ENCODE measurements around the gene HOXB6.

HOXB6 gene

DNA sequence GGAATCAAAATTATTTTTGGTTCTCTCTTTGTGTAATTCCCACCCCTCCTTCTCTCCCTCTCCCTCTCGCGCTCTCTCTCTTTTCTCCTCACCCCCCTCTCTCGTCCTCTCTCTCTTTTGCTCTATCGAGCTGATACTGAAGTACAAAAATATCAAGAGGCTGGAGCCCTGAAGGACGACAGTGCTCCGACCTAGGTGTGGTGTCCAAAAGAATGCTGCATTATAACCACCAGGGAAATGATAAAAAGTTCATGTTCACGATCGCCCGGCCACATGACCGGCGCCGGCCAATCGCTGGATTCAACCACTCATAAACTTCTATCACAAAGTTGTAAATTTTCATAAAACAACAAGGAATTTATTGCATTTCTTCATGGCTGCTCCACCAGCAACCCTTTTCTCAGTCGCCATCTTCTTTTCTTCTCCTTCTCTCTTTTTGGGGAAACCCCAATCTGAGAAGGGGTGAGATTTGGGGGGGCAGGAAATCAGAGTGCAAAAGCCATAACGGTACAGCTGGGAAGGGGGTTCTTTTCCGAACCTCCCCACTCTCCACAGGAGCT lies at the start of gene HOXB6:
Gene HOXB6, minus strand, starts transcription at position 217 of the 560 bp plus-strand sequence. CDS start 6,836 bp downstream, outside the sequence.
- peaks cover 88% of the 10 kb centered on the region for H3K27me3 Mint-ChIP-seq (ENCODE audit: low read depth)
- no peak within 1 kb of the TSS for H3K4me3 Mint-ChIP-seq
- peaks cover 10% of the 10 kb centered on the region for H3K4me1 Mint-ChIP-seq (ENCODE audit: low read depth)
- H3K36me3 Mint-ChIP-seq (ENCODE audit: low read depth), result no peaks in the 10 kb centered on the region
- H3K9me3 Mint-ChIP-seq, result no peaks in the 10 kb centered on the region
- DNase-seq (ENCODE audit: low spot score), result no peak
- H3K27ac Mint-ChIP-seq, result no peak within 1 kb of the TSS

DNA sequence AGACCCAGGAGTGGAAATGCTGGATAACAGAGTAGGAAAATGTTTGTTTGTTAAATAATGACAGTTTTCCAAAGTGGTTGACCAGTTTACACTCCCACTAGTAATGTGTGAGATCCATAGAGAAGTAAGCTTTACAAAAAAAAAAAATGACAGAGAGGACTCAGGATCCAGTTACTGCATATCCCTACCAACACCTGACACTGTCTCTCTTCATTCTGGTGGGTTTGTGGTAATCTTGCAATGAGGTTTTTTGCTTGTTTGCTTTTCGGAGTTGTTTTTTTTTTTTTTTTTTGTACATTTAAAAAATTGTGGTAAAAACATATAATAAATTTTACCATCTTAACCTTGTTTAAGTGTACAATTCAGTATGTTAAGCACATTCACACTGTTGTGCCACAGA lies 45.0 kb upstream of the HOXB6 start:
- Mint-ChIP-seq H3K4me1 (ENCODE audit: low read depth) (peaks cover 6% of the 10 kb centered on the region), H3K36me3 (ENCODE audit: low read depth) (no peaks in the 10 kb centered on the region), H3K27me3 (ENCODE audit: low read depth) (peaks cover 65% of the 10 kb centered on the region), H3K27ac (no peak overlapping the region), H3K4me3 (no peak overlapping the region), H3K9me3 (no peaks in the 10 kb centered on the region)
- DNase-seq (ENCODE audit: low spot score), result no peak

DNA sequence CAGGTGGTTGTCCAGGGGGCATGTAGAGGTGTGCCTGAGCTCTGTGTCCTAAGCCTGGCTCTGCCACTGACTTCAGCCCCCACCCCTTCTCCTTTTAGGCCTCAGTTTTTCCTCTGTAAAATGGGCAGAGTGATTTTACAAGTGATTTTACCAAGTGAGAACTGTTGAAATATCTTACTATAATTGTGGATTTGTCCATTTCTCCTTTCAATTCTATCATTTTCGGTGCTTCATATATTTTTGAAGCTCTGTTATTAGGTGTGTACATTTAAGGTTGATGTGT lies 43.1 kb upstream of the HOXB6 start:
- H3K36me3 Mint-ChIP-seq (ENCODE audit: low read depth), result no peaks in the 10 kb centered on the region

DNA sequence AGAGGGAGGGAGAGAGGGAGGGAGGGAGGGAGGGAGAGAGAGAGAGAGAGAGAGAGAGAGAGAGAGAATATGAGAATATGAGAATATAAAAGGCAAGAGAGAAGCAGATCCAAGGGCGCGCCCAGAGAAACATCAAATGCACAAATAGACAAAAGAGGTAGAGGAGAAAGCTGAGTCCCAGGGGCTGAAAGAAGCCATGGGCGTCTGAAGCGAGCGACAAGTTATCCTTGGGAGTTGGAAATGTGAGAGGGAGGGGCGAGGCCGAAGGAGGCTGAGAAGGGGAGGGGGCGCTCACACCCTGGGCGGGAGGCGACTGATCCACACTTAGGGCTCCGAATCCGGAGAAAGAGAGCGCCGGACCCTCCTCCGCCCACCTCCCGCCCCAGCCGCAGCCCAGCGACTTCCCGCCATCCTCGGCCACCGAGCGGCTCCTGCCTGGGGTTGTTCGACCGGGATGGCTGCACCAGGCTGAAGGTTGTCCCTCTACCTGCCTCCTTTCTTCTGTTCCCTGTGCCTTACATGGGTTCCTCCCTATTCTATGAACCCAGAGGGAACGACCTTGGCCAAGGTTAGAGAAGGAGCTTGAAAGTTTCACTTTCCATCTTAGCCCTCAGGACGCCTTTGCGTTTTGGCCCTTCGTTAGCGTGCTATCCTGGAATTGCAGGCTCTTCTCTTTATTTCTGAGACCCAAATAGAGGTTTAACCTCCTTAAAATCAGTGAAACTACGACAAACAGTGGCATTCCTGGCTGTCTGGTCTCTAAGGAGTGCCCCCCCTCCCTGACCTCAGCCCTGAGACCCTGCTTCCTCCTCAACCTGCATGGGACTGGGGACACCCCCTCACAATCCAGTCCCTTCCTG lies 42.5 kb upstream of the HOXB6 start:
- Mint-ChIP-seq H3K4me1 (ENCODE audit: low read depth) (peaks cover 6% of the 10 kb centered on the region), H3K9me3 (no peaks in the 10 kb centered on the region), H3K4me3 (peak overlapping the region; percentile 81), H3K27me3 (ENCODE audit: low read depth) (peaks cover 80% of the 10 kb centered on the region), H3K27ac (no peak overlapping the region), H3K36me3 (ENCODE audit: low read depth) (no peaks in the 10 kb centered on the region)
- no peak for DNase-seq (ENCODE audit: low spot score)

More for the DNA sequence above, 43.1 kb upstream of the HOXB6 start:
- H3K27ac Mint-ChIP-seq, result no peak overlapping the region
- peaks cover 78% of the 10 kb centered on the region for H3K27me3 Mint-ChIP-seq (ENCODE audit: low read depth)
- DNase-seq (ENCODE audit: low spot score), result no peak
- H3K9me3 Mint-ChIP-seq, result no peaks in the 10 kb centered on the region
- H3K4me1 Mint-ChIP-seq (ENCODE audit: low read depth), result peaks cover 6% of the 10 kb centered on the region
- peak overlapping the region; percentile 81 for H3K4me3 Mint-ChIP-seq

DNA sequence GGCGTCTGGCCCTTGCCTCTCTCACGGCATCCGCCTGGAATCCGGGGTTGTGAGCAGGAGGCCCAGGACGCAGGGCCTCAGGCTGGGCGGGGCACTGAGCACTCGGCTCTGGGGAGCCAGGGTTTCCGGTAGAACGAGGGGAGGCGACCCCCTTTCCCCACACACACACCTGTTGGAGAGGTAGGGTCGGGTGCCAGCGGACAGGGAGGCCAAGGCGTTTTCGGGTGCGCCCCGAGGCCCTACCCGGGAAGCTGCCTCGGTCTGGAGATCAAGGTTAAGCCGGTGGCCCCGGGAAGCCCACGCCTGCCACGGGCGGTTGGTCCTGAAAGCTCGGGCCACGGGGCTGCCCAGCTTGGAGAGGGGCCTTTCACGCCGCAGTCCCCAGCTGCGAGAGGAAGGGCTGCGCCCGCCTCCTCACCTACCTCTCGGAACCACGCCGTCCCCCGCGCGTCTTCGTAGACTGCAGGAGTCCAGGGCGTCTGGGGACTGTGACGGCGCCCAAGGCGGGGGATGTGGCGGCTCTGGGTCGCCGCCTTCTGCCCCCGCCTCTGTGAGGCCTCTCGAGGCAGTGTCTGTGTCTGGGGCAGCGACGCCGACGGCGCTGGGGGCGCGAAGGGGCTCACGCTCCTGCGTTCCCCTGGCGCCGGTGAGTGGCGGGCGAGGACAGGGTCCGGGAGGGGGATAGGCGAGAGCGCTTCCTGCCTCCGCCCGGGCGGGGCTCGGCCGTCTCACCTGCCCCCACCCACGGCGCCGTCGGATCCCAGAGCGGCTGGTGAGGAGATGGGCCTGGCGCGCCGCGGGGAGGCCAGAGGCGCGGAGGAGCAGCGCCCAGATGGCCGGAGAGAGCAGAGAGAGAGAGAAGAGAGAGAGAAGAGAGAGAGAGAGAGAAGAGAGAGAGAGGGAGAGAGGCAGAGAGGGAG lies 41.7 kb upstream of the HOXB6 start:
- H3K9me3 Mint-ChIP-seq, result no peaks in the 10 kb centered on the region
- H3K4me1 Mint-ChIP-seq (ENCODE audit: low read depth), result peaks cover 4% of the 10 kb centered on the region
- no peaks in the 10 kb centered on the region for H3K36me3 Mint-ChIP-seq (ENCODE audit: low read depth)
- H3K27ac Mint-ChIP-seq, result no peak overlapping the region
- H3K4me3 Mint-ChIP-seq, result peak overlapping the region; percentile 81
- peaks cover 85% of the 10 kb centered on the region for H3K27me3 Mint-ChIP-seq (ENCODE audit: low read depth)
- no peak for DNase-seq (ENCODE audit: low spot score)

DNA sequence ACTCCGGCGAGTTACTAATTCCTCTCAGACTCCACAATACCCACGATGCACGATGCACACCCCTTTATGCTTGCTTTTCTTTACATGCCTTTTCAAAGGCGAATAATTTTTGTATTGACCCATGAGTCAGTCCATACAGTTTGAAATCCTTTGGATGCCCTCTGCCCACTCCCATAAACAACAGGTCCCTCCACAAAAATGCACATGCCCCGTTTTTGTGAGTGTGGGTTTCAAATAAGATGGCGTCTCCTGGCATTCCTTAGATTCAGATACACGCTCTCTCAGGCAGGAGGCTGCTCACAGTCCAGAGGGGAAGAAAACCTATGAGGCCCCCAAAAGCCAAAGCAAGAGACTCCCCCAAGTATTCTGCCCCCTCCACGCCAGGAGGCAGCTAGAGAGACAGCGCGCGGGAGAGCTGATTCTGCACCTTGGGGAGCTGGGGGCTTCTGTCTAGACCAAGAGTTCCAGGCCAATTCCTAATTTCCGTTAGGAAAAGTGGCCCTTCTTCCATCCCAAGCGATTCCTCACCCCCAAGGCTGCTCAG lies 40.9 kb upstream of the HOXB6 start:
- H3K4me3 Mint-ChIP-seq, result peak overlapping the region; percentile 44
- H3K4me1 Mint-ChIP-seq (ENCODE audit: low read depth), result peaks cover 6% of the 10 kb centered on the region
- H3K9me3 Mint-ChIP-seq, result no peaks in the 10 kb centered on the region

DNA sequence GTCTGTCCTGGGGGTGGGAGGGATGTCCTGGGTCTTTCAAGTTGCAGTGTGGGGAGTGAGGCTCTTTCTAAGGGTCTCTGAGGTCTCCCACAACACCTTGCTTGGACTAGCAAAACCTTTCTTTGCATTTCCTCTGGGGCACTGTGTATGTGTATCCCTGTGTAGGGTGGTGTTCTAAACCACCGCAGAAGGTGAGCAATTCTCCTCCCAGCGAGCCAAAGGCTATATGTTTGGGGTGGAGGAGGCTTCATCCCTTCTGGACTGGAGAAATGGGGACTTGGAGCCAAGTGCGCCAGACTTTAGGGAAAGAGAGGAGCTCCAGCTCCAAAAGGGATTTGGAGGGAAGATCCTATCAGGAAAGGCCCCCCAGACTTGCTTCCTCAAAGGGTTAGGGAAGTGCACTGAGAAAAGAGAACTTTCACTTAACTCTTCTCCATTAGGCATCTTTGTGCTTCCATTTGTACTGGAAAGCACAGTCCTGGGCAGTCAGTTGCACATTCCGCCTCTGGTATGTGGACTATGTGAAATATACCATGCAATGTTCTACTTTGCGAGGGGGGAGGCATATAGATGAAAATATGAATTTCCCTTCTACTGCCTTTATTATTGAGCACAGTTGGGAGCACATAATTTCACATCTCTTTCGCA lies 40.2 kb upstream of the HOXB6 start:
- no peak overlapping the region for H3K4me3 Mint-ChIP-seq
- H3K27ac Mint-ChIP-seq, result no peak overlapping the region
- DNase-seq (ENCODE audit: low spot score), result no peak
- no peaks in the 10 kb centered on the region for H3K9me3 Mint-ChIP-seq
- H3K4me1 Mint-ChIP-seq (ENCODE audit: low read depth), result peaks cover 6% of the 10 kb centered on the region
- no peaks in the 10 kb centered on the region for H3K36me3 Mint-ChIP-seq (ENCODE audit: low read depth)
- H3K27me3 Mint-ChIP-seq (ENCODE audit: low read depth), result peaks cover 91% of the 10 kb centered on the region

More for the DNA sequence above, 40.9 kb upstream of the HOXB6 start:
- no peak for DNase-seq (ENCODE audit: low spot score)
- H3K27me3 Mint-ChIP-seq (ENCODE audit: low read depth), result peaks cover 90% of the 10 kb centered on the region
- H3K27ac Mint-ChIP-seq, result no peak overlapping the region
- H3K36me3 Mint-ChIP-seq (ENCODE audit: low read depth), result no peaks in the 10 kb centered on the region

DNA sequence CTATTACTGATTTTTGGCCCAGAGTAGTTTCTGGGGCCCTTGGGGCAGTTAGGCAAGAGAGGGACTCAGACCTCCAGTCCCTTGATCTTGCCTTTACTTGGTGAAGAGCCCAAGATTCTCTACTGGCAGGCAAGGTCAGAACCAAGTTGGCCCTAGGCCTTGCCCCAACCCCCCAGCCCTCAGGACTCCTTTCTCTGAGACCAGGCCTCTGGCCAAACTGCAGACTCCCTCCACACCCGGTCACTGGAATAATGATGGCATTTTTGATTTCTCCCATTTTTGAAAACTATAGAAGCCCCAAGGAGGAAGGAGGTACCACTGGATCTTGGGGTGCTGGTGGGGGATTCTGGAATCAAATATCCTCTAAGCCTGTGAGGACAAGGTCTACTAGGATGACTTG lies 39.4 kb upstream of the HOXB6 start:
- Mint-ChIP-seq H3K36me3 (ENCODE audit: low read depth) (no peaks in the 10 kb centered on the region), H3K27me3 (ENCODE audit: low read depth) (peaks cover 92% of the 10 kb centered on the region), H3K27ac (no peak overlapping the region), H3K9me3 (no peaks in the 10 kb centered on the region), H3K4me3 (no peak overlapping the region), H3K4me1 (ENCODE audit: low read depth) (peaks cover 6% of the 10 kb centered on the region)
- DNase-seq (ENCODE audit: low spot score), result no peak

DNA sequence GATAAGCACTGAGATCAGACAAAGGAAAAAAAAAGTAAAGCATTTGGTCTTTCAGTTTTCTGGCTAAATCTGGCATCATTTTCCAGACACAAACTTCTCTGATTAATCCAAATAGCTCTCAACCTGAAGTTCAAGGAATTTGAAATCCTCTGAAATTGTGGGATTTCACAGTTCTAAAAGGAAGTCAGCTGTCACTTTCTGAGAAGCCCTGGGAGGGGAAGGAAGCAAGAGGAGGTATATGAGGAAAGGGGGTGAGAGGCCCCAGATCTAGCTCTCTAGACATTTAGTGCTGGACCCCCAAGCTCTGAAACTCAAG lies 38.9 kb upstream of the HOXB6 start:
- no peaks in the 10 kb centered on the region for H3K9me3 Mint-ChIP-seq
- H3K27ac Mint-ChIP-seq, result no peak overlapping the region
- H3K36me3 Mint-ChIP-seq (ENCODE audit: low read depth), result no peaks in the 10 kb centered on the region
- H3K27me3 Mint-ChIP-seq (ENCODE audit: low read depth), result peaks cover 94% of the 10 kb centered on the region
- peaks cover 6% of the 10 kb centered on the region for H3K4me1 Mint-ChIP-seq (ENCODE audit: low read depth)
- DNase-seq (ENCODE audit: low spot score), result no peak
- H3K4me3 Mint-ChIP-seq, result no peak overlapping the region

DNA sequence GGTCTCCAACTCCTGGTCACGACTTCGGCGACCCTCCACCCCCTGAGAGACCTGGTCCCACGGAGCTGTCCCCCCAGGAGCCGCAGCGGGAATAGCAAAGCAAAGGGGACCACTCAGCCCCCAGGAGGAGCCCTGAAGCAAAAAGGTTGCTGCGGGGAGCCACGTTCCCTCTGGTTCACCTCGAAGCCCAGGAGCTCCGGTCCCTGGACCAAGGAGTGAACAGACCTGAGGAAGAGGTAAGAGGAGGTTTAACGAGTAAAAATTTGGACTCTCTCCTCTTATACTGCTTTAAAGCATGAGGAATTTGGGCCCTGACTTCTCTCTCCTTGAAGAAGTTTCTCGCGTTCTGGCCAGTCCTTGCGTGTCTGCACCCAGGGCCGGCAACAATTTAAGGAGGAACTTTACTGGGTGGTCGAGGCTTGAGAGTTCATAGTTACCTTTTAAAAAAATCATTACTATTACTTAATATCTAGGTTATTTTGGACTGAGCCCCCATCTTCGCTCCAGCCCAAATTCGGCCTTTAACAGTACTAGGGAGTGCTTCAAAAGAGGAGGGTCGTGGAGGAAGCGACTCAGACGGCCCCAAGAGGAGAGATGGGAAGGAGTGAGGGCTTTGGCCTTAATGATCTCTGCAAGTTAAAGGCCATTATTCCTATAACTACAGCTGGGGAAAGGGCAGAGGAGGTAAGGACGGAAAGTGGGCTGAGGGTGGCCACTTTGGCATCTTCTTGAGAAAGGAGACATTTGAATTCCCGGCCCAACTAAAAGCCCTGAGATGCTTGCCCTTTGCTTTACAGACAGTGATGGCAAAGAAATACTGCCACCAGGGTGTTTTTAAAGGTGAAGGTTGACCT lies 38.3 kb upstream of the HOXB6 start:
- H3K36me3 Mint-ChIP-seq (ENCODE audit: low read depth), result no peaks in the 10 kb centered on the region
- H3K4me1 Mint-ChIP-seq (ENCODE audit: low read depth), result peaks cover 6% of the 10 kb centered on the region
- H3K27me3 Mint-ChIP-seq (ENCODE audit: low read depth), result peaks cover 93% of the 10 kb centered on the region
- no peaks in the 10 kb centered on the region for H3K9me3 Mint-ChIP-seq
- DNase-seq (ENCODE audit: low spot score), result no peak
- no peak overlapping the region for H3K27ac Mint-ChIP-seq
- H3K4me3 Mint-ChIP-seq, result no peak overlapping the region

DNA sequence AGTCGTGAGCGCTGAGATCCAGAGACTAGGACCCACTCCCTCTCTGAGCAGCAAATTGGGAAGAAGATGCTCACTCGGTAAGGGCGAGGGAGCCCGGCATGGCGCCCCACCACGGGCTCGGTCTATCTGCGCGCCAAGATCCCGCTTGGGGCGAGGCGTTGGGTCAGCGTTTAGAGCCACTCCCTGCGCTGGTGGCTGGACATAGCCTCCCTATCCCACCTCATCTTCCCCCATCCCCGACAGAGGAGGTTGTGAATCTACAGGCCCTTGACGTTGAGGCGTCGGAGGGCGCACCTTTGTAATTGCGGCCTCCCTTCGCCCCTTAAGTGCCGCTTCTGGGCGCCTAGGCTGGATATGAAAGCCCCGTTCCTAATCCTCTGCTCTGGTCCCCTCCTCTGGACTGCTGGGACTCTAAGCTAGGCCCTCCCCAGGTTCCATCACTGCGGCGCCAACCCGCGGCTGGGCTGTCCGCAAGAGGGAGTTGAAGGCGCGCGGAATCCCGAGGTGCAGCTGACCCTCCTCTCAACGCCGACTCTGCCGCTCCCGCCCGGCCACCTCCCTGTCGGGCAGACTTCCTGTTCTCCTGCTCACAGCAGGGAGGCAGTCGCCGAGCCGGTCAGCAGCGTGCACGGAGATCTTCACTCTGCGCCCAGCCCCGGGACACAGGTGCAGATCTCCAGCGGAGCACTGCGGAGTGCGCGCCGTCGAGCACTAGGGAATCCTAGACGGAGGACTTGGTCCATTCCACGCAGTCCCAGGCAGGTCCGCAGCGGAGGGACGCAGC lies 37.5 kb upstream of the HOXB6 start:
- no peak for DNase-seq (ENCODE audit: low spot score)
- peaks cover 94% of the 10 kb centered on the region for H3K27me3 Mint-ChIP-seq (ENCODE audit: low read depth)
- peaks cover 6% of the 10 kb centered on the region for H3K4me1 Mint-ChIP-seq (ENCODE audit: low read depth)
- H3K4me3 Mint-ChIP-seq, result no peak overlapping the region
- H3K9me3 Mint-ChIP-seq, result no peaks in the 10 kb centered on the region
- H3K27ac Mint-ChIP-seq, result no peak overlapping the region
- no peaks in the 10 kb centered on the region for H3K36me3 Mint-ChIP-seq (ENCODE audit: low read depth)

DNA sequence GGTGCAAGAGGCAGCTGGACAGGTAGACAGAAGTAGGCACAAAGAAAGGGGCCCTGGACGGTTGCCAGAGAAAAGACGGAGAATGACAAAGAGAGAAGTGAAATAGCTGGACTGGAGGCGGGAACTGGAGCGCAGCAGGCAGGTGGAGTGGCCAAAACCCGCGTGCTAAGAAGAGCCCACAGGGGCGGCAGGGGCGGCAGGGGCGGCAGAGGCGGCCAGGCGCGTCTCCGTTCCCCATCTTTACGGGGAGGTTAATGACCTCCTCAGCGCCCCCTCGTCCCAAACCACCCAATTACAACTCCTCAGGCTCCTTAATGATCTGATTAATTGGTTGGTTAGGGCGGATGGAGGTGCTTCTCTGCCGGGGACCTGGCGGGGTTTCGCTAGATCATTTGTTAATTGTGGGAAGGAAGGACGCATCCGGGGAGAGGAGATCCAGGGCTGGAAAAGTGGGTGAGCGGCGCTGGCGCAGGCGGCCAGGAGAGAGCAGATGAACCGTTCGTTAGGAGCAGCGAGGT lies 36.8 kb upstream of the HOXB6 start:
- H3K27me3 Mint-ChIP-seq (ENCODE audit: low read depth), result peaks cover 96% of the 10 kb centered on the region
- peaks cover 7% of the 10 kb centered on the region for H3K4me1 Mint-ChIP-seq (ENCODE audit: low read depth)
- H3K4me3 Mint-ChIP-seq, result no peak overlapping the region
- no peaks in the 10 kb centered on the region for H3K36me3 Mint-ChIP-seq (ENCODE audit: low read depth)
- H3K9me3 Mint-ChIP-seq, result no peaks in the 10 kb centered on the region
- no peak for DNase-seq (ENCODE audit: low spot score)
- H3K27ac Mint-ChIP-seq, result peak overlapping the region; percentile 16
